CD4-positive, alpha-beta T cell treated with Interleukin-15 for 1 hour (primary cell): ENCODE data around the gene LIFR.
"Not testable (repeated sequence)": the region's sequence is repeated elsewhere in the genome, so short reads cannot be mapped to it uniquely, and the experiment has no call there.

Experiments used
- DNase-seq: peaks from one replicate; pipeline ENCODE4 v3.0.0-alpha.2; 2020

The LIFR gene, protein sequence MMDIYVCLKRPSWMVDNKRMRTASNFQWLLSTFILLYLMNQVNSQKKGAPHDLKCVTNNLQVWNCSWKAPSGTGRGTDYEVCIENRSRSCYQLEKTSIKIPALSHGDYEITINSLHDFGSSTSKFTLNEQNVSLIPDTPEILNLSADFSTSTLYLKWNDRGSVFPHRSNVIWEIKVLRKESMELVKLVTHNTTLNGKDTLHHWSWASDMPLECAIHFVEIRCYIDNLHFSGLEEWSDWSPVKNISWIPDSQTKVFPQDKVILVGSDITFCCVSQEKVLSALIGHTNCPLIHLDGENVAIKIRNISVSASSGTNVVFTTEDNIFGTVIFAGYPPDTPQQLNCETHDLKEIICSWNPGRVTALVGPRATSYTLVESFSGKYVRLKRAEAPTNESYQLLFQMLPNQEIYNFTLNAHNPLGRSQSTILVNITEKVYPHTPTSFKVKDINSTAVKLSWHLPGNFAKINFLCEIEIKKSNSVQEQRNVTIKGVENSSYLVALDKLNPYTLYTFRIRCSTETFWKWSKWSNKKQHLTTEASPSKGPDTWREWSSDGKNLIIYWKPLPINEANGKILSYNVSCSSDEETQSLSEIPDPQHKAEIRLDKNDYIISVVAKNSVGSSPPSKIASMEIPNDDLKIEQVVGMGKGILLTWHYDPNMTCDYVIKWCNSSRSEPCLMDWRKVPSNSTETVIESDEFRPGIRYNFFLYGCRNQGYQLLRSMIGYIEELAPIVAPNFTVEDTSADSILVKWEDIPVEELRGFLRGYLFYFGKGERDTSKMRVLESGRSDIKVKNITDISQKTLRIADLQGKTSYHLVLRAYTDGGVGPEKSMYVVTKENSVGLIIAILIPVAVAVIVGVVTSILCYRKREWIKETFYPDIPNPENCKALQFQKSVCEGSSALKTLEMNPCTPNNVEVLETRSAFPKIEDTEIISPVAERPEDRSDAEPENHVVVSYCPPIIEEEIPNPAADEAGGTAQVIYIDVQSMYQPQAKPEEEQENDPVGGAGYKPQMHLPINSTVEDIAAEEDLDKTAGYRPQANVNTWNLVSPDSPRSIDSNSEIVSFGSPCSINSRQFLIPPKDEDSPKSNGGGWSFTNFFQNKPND

DNA sequence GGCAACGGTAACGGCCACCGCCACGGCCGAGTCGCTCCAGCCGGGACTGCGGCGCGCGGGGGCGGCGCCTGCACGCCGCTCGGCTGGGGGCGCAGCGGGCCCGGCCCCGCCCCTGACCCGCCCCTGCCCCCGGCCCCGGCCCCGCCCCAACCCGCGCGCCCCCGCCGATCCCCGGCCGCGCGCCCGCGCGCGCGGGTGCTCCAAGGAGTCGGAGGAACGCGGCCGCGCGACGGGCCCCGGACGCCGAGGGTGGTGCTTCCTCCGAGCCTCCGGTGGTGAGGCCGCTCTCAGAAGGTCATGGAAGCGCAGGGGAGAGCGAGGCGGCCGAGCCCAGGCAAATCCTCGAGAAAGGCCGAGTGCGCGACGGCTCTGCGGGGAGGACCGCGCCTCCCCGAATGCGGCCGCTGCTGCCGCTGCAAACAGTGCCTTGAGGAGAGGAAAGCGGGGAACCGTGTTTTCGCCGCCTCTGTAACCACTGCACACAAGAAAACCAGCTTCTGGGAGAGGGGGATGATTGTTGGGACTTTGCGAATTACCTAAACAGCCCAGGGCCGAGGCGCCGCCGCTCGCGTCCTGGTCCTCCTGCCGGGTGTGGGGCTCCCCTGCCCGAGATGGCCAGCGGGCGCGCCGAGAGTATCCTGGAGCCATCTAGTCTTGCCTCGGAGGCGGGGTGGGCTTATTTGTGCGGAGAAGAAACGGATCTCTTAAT, at the start of gene LIFR:
Gene LIFR, minus strand, starts transcription at position 48 of the 709 bp plus-strand sequence. CDS start 25,999 bp downstream, outside the sequence.
- DNase-seq, result no peak

DNA sequence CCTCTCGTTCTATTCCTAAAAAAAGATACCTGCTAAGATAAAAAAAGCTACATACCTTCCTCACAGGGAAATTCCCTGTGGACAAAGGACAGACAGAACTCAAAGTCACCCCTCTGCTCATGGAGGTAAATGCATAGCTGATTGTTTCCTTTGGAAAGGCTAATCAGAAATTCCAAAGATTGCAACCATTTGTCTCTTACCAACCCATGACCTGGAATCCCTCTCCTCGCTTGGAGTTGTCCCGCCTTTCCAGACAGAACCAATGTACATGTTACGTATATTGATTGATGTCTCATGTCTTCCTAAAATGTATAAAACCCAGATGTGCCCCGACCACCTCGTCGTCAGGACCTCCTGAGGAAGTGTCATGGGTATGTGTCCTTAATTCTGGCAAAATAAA, 49.2 kb upstream of the LIFR start:
- no peak for DNase-seq

DNA sequence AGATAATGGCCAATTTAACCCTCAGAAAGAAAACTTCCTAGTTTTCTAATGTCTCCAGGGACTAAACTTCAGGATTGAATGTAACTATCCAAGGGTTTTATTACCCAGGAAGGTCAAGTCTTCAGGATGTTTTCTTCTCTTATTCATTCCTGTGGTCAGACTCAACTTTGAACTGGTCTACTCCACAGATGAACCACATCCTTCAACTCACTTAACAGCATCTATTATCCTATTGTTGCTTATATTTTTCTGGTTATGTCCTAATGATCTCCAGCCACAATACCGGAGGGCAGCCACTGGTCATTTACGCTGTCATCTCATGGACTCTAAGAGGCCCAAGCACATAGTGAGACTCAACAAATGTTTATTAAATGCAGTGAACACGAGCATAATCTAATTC, 47.2 kb upstream of the LIFR start:
- no peak for DNase-seq

DNA sequence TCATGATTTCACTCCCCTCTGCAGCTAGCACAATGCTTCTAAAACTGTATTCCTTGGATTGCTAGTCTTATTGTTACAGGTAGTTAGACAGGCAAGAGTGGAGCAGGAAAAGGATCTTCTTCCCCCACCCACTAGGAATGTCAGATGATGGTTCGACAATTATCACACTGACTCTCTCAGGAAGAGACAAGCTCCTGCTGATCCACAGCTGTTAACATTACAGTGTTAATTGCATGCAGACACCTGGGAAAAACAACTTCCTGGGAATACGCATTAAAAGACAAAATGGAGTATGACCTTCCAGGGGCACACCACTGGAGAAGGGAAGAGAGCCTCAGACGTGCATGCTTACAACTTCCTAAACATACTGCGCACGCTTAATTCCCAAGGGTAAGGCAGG, 46.2 kb upstream of the LIFR start:
- DNase-seq, result no peak

DNA sequence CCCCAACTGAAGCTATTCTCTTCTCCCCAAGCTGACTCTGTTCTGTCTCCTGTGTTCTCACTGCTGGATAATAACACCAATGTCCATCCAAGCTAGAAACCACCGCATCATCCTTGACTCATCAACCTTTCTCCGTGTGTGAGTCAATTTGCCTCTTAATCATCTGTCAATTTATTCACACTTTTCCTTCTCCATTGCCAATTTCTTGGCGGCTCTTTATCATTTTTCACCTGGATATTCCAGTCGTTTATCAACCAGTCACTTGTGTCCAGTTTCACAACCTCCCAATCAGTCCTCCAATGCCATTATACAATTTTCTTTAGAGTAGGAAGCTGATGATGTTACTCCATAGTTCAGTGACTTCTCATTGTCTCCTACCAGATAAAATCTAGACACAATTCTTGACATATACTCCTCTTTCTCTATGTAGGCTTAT, 45.4 kb upstream of the LIFR start:
- DNase-seq, result no peak

DNA sequence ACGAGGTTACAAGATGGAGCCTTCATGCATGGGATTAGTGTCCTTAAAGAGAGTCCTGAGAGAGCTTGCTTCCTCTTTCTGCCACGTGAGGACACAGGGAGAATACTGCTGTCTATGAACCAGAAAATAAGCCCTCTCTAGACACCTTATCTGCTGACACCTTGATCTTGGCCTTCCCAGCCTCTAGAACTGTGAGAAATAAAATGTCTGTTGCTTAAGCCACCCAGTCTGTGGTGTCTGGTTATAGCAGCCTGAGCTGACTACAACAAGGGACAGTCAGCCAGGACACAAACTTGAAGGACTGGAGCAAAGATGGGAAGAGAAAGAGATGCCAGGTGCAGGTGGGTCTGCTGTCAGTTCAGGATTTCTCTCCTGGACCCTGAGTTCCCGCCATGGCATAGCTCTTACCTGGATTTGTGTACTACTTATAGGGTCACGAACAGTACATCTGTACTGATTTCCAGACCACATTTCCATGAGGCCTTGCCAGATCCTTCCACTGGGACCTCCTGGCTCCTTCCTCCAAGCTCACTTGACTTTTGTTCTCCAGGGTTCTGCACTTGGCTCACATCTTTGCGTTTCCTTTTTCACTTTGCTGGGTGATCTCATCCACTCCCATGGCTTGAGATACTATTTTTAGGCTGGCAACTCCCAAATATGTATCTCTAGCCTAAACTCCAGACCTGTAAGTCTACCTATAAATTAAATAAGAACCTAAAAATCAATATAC, 44.9 kb upstream of the LIFR start:
- no peak for DNase-seq

DNA sequence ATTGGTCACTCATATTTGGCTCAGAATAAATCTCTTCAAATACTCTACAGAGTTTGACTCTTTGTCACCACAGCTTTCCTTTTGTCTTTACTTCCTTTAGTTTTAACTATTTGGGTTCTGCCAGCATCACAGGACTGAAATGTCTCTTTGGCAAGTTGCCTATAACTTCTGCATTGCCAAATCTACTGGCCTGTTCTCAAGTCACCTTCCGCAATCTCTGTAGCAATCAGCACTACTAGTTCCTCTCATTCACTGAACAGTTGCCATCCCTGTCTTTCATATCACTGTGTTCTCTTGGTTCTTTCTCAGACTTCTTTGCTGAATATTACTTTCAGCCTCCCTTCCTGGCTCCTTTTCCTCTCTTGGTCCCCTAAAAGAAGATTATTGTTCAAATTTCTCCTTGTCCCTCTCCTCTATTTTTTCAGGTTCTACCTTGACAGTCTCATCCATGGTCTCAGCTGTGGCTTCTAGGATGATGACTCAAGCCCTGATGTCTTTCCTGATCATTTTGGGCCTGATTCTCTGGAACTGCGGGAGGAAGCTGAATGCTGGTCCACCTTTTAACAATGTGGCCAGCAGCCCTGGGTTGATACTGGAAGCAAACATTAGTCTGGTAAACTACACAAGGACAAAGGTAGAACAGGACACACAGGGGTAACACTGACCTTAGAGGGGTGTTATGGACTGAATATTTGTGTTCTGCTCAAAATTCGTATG, 44.0 kb upstream of the LIFR start:
- DNase-seq, result no peak

DNA sequence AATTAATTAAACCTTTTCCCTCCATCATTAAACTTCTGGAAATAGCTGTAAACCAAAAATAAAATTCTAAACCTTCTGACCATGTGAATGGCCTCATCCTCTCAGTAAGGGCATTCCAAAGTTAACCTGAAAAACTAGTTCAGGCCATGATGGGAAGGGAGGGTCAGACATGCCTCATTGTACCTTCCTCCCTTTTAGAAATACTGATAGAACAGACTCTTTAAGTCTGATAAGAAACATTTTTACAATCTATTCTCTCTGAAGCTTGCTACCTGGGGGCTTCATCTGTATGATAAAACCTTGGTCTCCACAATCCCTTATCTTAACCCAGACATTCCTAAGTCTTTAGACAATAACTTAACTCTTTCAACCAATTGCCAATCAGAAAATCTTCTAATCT, 43.3 kb upstream of the LIFR start:
- DNase-seq, result not testable (repeated sequence)

DNA sequence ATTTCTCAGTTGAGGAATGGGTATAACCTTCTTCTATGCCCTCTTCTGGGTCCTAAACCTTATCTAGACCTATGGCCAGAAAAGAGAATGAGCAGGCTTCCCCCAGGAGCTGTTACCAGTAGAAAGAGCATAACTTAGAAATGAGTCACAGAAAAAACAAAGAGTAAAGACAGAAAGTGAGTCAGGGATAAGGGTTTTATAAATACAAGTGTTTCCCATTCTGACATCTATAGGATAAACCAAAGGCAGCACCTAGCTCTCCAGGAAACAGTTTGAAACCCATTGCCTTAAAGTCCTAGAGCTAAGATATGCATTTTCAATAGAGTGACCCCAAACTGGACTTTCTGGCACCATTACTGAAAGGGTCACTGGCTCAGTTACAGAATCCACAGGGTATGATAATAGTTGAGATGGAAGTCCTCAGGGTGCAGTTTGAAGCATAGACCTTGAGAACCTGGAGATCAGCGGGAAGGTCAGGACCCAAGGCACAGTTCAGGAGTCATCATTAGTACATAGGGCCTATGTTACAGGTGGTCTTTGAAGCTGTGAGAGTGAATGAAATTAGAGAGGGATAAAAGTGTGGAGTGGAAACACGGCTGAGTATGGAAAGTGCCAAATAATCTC, 42.7 kb upstream of the LIFR start:
- DNase-seq, result no peak

DNA sequence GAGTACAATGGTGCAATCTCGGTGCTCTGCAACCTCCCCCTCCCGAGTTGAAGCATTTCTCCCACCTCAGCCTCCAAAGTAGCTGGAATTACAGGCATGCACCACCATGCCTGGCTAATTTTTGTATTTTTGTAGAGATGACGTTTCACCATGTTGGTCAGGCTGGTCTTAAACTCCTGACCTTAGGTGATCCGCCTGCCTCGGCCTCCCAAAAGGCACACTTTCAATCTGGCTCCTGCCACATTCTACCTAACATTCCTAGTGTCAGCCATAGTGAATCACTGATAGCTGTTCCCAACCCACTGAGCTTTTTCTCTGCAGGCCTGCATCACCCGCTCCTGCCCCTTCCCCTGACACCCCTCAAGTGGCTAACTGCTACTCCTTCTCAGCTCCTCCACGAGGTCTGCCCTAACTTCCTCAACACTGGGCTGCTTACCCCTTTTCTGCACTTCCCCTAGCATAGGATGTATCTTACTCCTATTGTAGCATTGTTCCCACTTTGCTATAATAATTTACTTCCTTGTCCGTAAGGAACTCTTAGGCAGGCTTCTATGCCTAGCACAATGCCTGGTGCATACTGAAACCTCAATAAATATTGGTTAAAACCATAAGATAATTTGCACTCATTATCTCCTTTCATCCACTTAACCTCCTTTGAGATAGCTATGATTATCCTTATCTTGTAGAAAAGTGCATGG, 42.0 kb upstream of the LIFR start:
- DNase-seq, result no peak

DNA sequence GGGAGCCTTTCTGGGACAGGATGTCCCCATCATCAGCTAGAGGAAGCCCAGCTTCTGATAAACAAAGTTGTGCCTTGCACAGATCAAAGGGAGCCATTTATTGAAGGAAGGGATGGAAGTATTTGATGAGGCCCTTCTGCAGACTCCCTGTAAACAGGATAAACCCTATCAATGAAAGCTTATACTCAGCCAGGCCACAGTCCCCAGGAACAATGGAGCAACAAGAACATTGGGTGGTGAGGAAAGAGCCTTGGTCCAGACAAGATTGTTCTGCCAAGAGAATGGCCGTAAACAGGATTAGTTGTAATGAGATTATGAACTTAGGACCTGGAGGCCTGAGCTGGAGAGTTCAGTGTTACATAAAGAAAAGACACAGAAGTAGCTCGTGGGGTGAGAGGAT, 40.5 kb upstream of the LIFR start:
- DNase-seq, result no peak

DNA sequence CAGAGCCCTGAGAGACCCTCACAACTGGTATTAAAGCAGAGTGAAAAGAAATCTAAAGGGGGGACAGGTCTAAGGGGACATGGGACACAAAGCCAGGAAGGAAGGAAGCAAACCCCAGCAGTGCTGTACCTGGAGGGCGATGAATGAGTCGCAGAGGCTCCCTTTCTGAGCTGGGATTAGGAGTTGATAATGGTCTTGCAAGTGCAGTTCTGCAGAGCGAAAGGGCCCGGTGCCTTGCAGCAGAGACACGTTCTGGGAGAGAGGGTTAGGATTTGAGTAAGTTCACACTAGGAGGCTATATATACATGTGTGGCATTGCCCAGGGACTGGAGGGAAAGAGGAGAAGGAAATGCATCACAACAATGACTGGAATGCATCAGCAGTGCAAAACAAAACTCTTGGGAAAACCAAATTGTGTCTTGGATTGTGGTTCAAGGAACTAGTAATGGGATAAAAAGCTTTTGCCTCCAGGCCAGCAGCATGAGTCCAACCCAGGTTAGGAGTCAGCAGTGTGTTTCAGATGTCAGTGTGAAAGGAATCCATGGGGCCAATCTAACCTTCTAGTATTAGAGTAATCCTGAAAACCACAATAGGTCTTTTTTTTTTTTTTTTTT, 38.8 kb upstream of the LIFR start:
- DNase-seq, result no peak

DNA sequence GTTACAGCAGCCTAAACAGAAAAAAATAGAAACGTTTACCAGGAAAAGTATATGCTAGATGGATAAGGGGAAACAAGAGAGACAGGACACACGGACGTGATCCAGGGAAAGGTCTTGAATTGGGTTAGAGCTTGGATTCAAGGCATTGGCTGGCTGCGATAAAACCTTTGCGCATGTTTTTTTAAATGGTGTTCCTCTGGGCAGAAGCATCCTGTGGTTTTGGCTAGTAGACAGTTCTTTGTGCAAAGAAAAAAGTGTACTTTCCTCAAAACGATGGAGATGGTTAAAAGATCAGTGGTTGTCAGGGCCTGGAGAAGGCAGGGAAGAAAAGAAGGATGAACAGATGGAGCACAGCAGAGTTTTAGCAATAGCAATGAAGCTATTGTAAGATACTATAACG, 37.5 kb upstream of the LIFR start:
- no peak for DNase-seq

DNA sequence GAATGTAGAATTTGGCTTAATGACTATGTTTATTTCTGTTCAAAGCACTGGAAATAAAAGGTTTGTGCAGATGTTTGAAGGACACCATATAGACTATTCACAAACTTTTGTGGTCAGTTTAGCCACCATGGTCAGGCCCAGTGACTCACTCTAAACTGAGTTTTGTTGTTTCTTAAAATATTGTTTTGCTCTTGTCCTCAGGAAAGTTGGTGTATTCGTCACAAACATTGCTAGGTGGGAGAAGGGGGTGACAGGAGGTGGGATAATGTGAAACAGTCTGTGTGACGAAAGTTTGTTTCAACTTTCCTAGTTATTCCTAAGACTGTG, 35.0 kb upstream of the LIFR start:
- no peak for DNase-seq

DNA sequence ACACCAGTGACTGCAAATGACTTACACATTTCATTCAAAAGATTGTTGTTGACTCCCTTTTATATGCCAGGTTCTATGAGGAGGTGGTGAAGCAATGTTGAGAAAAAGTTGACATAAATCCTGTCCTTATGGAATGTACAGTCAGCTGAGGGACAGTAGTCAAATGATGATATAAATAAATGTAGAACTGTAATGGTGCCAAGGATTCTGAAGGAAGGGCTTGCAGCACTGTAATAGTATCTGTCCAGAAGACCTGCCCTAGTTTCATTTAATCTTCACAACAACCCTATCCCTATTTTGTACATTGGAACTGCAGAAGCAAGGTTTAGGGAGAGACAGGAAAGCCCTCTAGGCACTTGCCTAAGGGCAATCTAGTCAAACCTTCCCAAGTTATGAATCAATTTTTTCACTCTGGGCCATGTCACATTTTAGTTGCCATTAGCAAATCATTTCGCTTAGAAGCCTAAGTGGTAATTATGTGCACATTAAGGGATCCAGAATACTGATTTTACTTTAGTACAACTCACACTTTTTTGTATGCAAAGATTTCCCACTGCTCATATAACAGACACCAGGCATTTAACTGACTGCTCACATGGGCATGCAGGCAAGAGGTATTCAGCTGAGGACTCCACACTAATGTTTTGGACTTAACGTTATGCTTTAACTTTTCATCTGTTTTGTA, 34.5 kb upstream of the LIFR start:
- no peak for DNase-seq

DNA sequence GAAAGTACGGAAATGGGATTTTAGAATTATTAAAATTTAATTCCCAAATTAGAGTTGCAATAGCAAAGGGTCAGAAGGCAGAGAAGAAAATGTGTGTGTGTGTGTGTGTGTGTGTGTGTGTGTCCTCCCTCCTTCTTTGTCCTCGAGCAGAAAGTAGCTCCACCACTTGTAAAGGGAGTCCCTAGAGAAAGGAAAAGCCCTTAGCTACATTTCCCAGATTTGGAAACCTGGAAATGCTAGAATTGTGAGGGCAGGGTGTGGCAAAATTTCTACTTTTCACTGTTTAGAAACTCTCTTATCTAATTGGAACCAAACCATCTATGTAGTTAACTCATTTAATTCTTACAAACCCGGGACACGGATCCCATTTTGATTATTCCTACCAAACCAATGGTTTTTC, 33.2 kb upstream of the LIFR start:
- no peak for DNase-seq

DNA sequence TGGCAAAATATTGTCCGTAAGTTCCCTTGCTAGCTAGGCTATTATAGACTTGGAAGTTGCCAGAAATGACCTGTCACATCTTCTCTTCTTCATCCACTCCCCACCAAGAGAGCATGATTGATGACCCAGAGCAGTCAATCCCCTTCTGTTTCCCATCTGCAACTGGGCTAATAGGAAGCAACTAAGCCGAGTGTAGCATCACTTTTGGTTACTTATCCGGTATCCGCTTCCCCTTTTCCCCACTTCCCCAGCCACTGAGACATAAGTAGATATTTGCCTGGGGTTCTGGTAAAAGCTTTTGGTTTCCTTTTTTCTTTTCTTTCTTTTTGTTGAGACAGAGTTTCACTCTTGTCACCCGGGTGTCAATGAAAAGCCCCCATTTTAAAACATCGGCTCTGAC, 29.4 kb upstream of the LIFR start:
- no peak for DNase-seq

DNA sequence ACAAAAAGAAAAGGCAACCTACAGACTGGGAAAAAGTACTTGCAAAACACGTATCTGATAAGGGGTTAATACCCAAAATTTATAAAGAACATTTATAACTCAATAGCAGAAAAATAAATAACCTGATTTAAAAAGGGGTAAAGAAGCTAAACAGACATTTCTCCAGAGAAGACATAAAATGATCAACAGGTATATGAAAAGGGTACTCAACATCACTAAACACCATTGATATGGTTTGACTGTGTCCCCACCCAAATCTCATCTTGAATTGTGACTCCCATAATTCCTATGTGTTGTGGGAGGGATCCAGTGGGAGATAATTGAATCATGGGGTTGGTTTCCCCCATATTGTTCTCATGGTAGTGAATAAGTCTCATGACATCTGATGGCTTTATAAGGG, 27.1 kb upstream of the LIFR start:
- no peak for DNase-seq

DNA sequence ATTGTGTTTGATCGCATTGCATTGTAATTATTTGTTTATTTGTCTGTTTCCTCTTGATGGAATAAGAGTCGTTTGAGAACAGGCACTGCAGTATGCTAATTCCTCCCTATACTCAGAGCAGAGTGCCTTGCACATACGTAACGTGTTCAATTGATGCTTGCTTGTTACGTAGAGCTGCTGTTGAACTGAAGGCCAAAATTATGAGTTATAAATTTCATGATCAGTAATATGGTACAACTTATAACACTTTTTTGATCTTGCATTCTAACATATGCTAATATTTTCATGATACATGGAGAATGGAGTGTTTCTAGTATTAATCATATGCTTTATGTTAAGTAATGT, 26.5 kb upstream of the LIFR start:
- no peak for DNase-seq
